GM10248 (cell line): ENCODE measurements around the gene TRIM41.
A peak's percentile ranks its signal among the peaks of the same experiment; 100 is the strongest.

Experiments
- CTCF ChIA-PET: fragments of 300-600 bp; sonication (Branson Sonifier 250); formaldehyde crosslinking; extraction: SDS; loops from one replicate; lab custom pipeline; 2021; ENCODE audit warnings: antibody characterized with exemption; lab: Yijun Ruan, JAX
- POLR2A ChIA-PET: fragments of 350-650 bp; sonication (Branson Sonifier 250); formaldehyde crosslinking; extraction: SDS; loops from one replicate; lab custom pipeline; 2020; ENCODE audit warnings: antibody characterized with exemption; lab: Yijun Ruan, JAX
- DNase-seq: peaks from one replicate; pipeline ENCODE4 v3.0.0; 2012; ENCODE audit errors: extremely low spot score
- TF ChIP-seq, protein P1 (sequence below): IDR thresholded peaks from 2 replicates; pipeline ENCODE4 v1.5.1; 2012; ENCODE audit warnings: mild to moderate bottlenecking, low read depth; ENCODE audit errors: extremely low read depth, missing control alignments, control extremely low read depth

The TRIM41 gene

DNA sequence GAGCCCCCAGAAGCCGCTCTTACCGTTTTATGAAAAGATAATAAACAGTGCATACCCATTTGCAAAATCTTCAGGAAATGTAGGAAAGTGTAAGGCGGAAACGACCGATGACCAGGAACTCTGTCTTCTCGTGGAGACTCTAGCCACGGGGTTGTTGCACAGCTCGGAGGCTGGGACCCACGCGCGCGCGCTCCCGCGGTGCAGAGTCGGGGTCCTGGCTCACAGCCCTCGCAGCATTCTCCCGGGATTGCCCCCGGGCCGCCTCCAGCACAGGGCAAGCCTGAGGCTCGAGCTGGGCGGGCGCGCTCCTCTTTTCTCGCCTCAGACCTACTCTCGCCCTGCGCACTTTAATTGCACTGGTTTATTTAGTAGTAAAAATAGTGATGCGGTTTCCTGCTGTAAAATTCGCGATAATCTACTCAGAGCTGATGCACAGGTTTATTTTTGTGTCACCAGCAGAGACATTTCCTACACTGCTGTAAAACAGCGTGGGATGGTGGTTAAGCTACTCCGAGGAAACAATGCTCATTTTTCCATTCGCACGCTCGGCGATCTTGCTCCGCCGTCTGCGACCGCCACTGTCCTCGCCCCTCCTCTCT lies 33.6 kb upstream of the TRIM41 start:
- CTCF ChIA-PET: interaction anchor here (0.8 to 9.1 kb wide), 8 partner anchors 9 to 36 kb away, joined by 3 to 109 read pairs (median 3); partner anchors contain the start of gene TRIM7
- TF ChIP-seq, protein P1, sequence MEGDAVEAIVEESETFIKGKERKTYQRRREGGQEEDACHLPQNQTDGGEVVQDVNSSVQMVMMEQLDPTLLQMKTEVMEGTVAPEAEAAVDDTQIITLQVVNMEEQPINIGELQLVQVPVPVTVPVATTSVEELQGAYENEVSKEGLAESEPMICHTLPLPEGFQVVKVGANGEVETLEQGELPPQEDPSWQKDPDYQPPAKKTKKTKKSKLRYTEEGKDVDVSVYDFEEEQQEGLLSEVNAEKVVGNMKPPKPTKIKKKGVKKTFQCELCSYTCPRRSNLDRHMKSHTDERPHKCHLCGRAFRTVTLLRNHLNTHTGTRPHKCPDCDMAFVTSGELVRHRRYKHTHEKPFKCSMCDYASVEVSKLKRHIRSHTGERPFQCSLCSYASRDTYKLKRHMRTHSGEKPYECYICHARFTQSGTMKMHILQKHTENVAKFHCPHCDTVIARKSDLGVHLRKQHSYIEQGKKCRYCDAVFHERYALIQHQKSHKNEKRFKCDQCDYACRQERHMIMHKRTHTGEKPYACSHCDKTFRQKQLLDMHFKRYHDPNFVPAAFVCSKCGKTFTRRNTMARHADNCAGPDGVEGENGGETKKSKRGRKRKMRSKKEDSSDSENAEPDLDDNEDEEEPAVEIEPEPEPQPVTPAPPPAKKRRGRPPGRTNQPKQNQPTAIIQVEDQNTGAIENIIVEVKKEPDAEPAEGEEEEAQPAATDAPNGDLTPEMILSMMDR: no peak
- POLR2A ChIA-PET: interaction anchor here (0.7 to 2.2 kb wide), 3 partner anchors 18 to 66 kb away, joined by 3 to 8 read pairs (median 4); no protein-coding TSS in a partner anchor
- DNase-seq: no peak

DNA sequence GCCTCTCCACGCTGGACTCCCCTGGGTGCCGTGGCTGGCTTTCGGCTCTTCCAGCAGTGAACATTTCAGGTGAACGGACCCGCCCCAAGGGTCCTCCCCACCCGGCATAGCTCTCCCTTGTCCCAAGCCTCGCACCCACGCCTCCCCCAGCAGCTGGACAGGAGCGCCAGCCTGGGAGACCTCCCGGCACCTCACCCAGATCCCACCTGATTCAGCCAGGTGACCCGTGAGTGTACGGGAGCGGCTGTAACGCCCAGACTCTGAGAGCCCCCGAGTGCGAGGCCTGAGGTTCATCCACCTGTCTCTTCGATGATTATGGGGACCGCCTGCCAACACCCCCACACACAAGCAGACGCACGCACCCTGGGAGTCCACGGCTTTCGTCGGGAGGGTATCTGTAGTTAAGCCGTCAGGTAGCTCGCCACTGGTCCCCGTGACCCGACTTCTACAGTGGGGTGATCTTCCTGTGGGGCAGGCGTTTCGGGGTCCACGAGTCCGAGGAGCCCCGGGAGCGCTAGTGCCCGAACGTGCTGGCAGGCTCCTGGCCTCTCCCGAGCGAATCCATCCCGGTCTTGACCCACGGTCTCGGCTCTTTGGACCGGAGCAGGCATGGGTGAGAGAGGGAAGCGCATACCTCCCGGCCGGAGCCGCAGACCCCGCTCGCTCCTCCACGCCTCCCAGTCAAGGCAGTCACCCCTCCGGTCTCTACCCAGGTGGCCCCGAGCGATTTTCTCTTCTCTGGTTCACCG lies 32.9 kb upstream of the TRIM41 start:
- no peak for DNase-seq
- ChIA-PET CTCF (interaction anchor here (0.8 to 9.1 kb wide), 7 partner anchors 9 to 35 kb away, joined by 3 to 109 read pairs (median 3); partner anchors contain the start of gene TRIM7), POLR2A (interaction anchor here (0.7 to 2.2 kb wide), 3 partner anchors 17 to 65 kb away, joined by 3 to 8 read pairs (median 4); no protein-coding TSS in a partner anchor)
- TF ChIP-seq, protein P1: no peak

DNA sequence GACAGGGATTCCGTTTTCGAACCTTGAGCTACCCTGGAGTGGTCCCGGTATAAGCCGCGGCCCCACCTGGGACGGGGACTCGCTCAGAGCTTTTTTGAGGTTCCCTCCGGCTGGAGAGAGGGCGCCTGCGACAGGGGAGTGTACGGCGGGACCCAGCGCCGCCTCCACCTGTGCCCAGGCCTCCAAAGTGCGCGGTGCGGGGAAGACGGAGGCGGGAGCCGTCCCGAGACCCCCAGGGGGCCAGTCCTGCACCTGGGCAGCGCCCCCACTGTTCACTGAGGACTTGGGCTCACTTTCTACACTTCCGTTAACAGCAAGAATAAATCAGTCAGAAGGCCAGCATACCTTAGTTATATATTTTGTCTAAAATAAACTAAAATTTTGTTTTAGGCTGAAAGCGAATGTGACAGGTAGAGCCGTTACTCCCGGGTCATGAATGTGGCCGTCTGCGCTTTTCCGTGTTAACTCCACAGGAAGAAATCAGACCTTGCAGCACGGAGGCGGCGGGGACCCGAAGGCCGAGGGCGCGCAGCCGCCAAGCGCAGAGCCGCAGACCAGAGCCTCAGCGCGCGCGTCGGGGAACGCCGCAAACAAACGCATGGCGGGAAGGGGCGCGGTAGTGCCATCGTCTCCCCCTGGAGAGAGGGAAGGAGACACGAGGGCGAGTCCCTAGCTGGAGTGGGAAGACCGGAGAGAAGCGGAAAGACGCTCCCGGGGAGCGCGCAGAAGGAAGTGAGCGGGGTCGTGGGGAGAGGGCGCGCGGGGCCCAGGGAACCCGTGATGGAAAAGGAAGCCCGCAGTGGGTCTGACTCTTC lies 32.2 kb upstream of the TRIM41 start:
- POLR2A ChIA-PET: interaction anchor here (1.2 to 2.2 kb wide), 3 partner anchors 16 to 32 kb away, joined by 4 to 8 read pairs (median 7); partner anchors contain the start of gene TRIM41
- TF ChIP-seq, protein P1: peak; percentile 36
- DNase-seq: no peak
- CTCF ChIA-PET: interaction anchor here (1.0 to 9.1 kb wide), 8 partner anchors 10 to 407 kb away, joined by 3 to 109 read pairs (median 4); partner anchors contain the start of genes TRIM41 and TRIM7

DNA sequence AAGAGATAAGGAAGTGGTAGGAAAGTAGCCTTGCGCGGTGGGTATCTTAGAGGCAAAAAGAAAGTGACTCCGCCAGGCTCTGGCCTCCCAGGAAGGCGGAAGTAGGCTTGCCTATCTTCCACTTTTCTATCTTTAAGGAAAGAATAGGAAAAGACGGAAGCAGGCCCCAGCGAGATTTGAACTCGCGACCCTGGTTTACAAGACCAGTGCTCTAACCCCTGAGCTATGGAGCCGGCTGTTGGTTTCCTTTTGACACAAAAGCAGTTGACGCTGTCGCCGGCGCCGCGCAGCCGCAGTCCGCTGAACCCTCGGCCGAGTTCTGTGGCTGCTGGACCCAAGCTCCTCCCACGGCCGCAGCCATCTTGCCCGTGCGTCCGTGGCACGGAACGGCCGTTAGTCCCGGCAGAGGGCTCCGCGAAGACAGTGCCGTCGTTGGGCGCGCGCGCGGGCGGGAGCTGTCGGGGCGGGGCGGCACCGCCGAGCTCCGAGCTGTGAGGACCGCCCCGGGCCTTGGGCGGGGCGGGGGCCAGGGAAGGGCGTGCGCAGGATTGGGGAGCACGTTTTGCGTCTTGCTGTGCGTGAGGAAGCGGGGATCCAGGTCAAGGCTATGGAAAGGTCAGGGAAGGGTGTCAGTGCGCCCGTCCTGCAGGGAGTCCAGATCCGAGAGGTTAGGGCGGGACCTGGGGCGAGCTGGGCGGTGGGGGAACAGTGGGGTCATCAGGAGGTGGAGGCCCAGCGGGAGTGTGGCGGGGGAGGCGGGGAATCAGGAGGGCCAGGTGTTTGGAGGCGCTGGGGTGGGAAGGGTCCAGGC lies 31.4 kb upstream of the TRIM41 start:
- peak; percentile 92 for DNase-seq
- TF ChIP-seq, protein P1: no peak
- ChIA-PET CTCF (interaction anchor here (1.0 to 9.1 kb wide), 4 partner anchors 13 to 407 kb away, joined by 3 to 109 read pairs (median 4); partner anchors contain the start of genes TRIM41 and TRIM7), POLR2A (interaction anchor here (1.2 to 1.8 kb wide), 2 partner anchors 15 to 31 kb away, joined by 4 to 7 read pairs; partner anchors contain the start of gene TRIM41)

DNA sequence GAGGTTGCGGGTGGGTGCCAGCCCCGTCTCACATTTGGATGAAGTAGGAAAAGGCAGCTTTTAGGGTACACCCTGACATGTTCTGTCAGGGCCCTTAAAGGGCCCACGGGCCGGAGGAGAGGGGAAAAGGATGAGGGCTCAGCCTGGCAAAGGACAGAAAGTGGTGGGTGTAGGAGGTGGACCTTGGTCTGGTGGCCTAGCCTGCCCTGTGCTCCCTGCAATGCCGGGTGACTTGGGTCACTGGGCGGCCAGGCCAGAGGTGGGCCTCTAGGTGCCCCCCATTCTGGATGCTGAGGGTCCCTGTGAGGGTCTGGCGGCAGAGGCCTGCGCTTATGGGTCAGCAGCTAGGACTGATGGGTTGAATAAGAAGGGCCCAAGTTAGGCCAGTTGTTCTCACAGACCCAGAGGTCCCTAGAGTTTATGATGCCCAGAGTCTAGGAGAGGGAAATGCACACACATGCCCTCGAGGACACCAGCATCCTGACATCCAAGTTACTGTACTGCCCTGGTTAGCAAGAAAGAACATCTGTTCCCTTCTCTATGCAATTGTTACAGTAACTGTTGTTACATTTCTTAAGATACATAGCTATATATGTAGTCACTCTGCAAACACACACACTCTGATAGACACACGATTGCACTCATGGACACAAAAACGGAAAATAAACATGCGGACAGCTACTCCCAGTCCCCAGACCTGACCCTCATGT lies 30.6 kb upstream of the TRIM41 start:
- no peak for DNase-seq
- ChIA-PET CTCF (interaction anchor here (0.7 to 9.1 kb wide), 6 partner anchors 12 to 408 kb away, joined by 3 to 109 read pairs (median 4); partner anchors contain the start of genes TRIM41 and TRIM7), POLR2A (interaction anchor here (1.0 to 1.8 kb wide), 3 partner anchors 14 to 30 kb away, joined by 3 to 7 read pairs (median 4); partner anchors contain the start of gene TRIM41)
- TF ChIP-seq, protein P1: no peak
